WI38 (cell line): ENCODE results near the gene NOL7.

Experiments used
- H3K4me3 ChIP-seq: 2 replicates; pipeline ENCODE4 v1.5.1; 2011; ENCODE audit warnings: low read depth, mild to moderate bottlenecking, control low read depth, low read length
- TF ChIP-seq, protein P1 (sequence below): IDR thresholded peaks from 2 replicates; pipeline ENCODE4 v1.5.1; 2012; ENCODE audit warnings: low read depth, mild to moderate bottlenecking, control low read depth, low read length

The NOL7 gene

DNA sequence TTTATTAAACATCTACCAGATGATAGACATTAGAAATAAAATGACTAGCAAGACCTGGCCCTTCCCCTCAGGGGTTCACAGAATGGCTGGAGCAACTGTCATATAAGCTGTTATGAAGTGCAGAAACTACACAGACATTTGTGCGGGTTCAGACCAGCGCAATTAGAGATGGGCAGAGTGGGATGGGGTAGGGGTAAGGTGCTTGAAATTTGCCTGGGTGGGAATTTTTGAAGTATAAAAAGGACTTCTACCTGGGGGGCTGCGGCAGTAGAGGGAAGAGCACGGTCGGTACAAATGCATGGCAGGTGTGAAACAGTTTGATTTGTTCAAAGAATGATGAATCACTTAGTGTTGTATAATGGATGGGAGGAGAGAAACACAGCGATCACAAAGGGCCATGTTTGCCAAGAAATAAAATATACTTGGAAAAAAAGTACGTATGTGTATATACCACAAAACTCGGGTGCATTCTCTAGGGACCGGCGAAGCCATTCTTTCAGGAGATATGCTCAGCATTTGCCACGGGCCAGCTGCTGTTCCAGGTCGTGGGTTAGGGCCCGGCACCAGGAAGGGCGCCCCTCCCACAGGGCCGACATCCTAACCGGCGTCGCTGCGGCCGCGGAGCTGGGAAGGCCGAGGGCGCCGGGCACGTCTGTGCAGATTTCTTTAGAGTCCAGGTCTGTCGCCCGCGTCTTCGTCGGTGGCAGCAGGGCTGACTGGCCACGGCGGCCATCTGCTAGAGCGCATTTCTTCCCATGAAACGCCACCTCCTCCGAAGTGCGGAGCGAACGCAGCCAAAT lies 809 bp upstream of the NOL7 start:
- peak overlapping the region; percentile 99 for H3K4me3 ChIP-seq
- TF ChIP-seq, protein P1, sequence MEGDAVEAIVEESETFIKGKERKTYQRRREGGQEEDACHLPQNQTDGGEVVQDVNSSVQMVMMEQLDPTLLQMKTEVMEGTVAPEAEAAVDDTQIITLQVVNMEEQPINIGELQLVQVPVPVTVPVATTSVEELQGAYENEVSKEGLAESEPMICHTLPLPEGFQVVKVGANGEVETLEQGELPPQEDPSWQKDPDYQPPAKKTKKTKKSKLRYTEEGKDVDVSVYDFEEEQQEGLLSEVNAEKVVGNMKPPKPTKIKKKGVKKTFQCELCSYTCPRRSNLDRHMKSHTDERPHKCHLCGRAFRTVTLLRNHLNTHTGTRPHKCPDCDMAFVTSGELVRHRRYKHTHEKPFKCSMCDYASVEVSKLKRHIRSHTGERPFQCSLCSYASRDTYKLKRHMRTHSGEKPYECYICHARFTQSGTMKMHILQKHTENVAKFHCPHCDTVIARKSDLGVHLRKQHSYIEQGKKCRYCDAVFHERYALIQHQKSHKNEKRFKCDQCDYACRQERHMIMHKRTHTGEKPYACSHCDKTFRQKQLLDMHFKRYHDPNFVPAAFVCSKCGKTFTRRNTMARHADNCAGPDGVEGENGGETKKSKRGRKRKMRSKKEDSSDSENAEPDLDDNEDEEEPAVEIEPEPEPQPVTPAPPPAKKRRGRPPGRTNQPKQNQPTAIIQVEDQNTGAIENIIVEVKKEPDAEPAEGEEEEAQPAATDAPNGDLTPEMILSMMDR: no peak

DNA sequence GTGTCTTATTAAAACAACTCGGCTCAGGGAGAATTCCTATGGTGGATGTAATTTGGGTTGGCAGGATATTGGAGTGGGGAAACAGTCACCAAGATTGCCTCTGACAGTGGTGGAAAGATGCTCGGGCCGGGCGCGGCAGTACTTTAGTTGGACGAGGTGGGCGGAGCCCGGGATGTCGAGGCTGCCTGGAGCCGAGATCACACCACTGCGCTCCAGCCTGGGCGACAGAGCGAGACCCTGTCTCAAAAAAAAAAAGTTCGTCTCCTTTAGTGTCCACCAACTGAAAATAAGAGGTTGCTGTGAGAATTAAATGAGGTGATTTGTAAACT lies 621 bp downstream of the NOL7 start:
- H3K4me3 ChIP-seq: peak overlapping the region; percentile 99
- TF ChIP-seq, protein P1: no peak

DNA sequence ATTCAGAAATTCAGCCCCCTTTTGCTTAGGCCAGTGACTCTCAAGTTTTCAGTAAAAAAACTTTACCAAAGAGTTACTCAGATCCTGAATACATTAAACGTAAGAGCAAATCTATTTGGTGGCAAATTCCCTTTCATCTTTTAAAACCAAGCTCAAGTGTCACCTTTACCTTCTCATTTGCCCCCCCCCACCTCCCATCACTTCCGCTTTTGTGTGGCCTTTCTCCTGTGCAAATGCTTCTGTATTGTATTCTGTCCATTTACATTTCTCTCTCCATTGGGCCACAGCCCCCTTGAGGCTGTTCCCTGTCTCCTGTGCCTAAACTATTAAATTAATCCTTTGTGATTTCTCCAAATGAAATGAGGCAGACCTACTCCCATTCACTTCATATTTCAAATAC lies 1.9 kb downstream of the NOL7 start:
- TF ChIP-seq, protein P1: no peak
- no peak overlapping the region for H3K4me3 ChIP-seq

DNA sequence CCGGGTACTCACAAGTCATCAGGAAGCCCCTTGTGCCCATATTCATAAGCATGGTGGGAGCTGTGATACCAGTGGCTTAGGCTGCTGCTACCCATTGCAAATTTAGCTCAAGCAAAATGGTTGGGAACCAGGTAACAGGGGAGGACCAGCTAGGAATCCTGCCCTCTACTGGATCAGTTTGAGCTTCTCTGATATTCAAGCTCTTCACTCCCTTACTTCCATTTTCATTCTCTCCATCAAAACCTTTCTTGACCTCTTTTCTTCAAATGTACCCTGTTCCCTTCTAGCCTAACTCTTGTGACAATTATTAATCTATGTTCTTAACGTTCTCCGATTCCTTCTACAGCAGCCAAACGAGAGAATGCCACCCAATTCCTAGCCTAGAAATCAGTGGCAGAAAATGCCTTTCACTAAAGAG lies 9.7 kb downstream of the NOL7 start:
- H3K4me3 ChIP-seq: no peak overlapping the region
- TF ChIP-seq, protein P1: peak; percentile 36; the same call in 1 of the 2 replicates

DNA sequence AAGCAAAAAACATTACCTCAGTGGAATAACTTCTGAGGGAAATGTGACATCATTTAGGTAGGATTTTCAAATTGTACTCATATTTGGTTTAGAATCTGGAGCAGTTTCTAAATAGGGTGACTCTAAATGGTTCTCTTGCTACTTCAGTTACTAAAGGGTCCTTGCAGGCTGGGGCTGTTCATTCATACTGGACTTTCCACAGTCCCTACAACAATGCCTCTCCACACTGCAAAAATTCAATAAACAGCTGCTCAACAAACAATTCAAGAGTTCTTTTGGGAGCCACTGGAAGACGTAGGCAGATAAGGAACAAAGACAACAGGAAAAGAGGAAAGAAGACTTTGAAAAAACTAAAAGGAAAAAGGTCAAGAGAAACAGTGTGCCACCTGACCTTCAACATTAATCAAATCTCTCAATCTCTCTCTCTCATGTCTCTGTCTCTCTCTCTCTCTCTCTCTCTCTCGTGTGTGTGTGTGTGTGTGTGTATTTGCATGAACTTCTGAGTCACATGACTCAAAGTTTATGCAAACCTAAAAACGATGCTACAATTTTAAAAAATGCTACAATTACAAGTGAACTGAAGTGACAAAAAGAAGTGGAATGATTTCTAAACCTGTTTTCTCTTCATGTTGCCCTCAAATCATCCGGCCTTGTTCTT lies 14.5 kb downstream of the NOL7 start:
- TF ChIP-seq, protein P1: no peak
- no peak overlapping the region for H3K4me3 ChIP-seq

DNA sequence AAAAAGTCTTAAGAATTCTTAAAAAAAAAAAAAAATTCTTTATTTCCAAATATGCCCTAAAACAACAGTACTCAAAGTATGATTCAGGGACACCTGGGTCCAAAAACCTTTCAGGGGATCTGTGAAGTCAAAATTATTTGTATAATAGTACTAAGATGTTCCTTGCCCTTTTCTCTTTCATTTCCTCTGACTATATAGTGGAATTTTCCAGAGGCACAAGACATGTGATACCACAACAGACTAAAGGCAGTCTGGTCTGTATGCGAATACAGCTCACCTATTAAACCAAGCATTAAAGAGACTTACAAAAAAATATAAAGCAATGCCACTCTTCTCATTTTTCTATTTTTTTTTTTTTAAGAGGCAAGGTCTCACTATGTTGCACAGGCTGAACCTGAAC lies 15.4 kb downstream of the NOL7 start:
- TF ChIP-seq, protein P1: no peak

DNA sequence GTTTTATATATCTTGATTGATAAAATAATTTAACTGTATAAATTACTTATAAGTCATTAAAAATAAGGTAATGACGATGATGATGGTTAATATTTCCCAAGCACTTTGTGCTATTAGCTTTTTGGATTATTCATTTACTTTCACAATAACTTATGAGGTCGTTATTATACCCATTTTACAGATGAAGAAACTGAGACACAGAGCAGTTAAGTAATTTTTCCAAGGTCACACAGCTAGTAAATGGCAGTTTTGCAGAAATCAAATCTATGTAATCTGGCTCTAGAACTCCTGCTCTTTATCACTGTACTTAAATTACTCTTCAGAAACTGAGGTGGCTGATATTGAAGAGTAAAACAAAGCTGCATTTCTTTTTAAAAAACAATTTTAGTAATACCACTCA lies 18.2 kb downstream of the NOL7 start:
- no peak overlapping the region for H3K4me3 ChIP-seq
- TF ChIP-seq, protein P1: no peak

More for the DNA sequence above, 15.4 kb downstream of the NOL7 start:
- H3K4me3 ChIP-seq: no peak overlapping the region
